PC-3 (cell line): ENCODE results near the gene CTCFL.

Experiments used
- EZH2 ChIP-seq: fragments of 300-600 bp; sonication (generic); IDR thresholded peaks from one replicate; pipeline ENCODE4 v1.6.1; 2017; ENCODE audit warnings: antibody characterized with exemption, mild to moderate bottlenecking, low read length; ENCODE audit not compliant: unreplicated experiment
- EZH2phosphoT487 ChIP-seq: fragments of 300-600 bp; sonication (generic); IDR thresholded peaks from 2 replicates; pipeline ENCODE4 v1.6.1; 2018; ENCODE audit warnings: mild to moderate bottlenecking, antibody characterized with exemption, low read length, borderline replicate concordance
- TF ChIP-seq, protein P1 (sequence below): fragments of 300-600 bp; sonication (generic); conservative IDR thresholded peaks from 2 replicates; pipeline ENCODE4 v1.5.1; 2017; ENCODE audit warnings: antibody characterized with exemption, low read depth, mild to moderate bottlenecking, low read length

DNA sequence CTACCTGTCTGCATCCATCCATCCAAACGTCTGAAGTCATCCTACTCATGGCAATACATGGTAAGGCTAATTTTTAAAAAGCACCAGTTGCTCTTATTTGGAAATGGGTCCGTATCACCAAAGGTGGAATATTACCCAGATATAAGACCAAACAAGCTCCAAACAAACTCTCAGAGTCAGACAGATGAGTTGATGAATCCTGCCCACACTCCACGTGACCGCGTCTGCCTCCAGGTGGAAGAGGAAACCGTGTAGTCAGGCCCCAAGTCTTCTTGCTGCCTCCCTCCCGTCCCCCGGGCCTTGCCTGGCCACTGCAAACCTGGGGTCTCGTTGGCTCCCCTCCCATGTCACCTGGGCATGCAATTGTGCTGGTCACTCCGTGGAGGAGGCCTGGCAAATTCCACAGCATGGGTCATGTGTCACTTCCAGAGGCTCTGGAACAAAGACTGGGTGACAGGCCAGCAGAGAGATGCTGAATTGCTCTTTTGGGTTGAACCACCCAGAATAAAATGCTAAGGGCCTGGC lies 31.8 kb downstream of the CTCFL start:
- TF ChIP-seq, protein P1, sequence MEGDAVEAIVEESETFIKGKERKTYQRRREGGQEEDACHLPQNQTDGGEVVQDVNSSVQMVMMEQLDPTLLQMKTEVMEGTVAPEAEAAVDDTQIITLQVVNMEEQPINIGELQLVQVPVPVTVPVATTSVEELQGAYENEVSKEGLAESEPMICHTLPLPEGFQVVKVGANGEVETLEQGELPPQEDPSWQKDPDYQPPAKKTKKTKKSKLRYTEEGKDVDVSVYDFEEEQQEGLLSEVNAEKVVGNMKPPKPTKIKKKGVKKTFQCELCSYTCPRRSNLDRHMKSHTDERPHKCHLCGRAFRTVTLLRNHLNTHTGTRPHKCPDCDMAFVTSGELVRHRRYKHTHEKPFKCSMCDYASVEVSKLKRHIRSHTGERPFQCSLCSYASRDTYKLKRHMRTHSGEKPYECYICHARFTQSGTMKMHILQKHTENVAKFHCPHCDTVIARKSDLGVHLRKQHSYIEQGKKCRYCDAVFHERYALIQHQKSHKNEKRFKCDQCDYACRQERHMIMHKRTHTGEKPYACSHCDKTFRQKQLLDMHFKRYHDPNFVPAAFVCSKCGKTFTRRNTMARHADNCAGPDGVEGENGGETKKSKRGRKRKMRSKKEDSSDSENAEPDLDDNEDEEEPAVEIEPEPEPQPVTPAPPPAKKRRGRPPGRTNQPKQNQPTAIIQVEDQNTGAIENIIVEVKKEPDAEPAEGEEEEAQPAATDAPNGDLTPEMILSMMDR = no peak
- TF ChIP-seq EZH2 = no peak
- no peak for TF ChIP-seq EZH2phosphoT487
